HL-60/S4 treated with retinoic acid at 250 ng/mL for 4 days and 3 days (cell line): ENCODE data around the gene TNRC6C.
"Not testable (repeated sequence)": the region's sequence is repeated elsewhere in the genome, so short reads cannot be mapped to it uniquely, and the experiment has no call there.

Experiments
- in situ Hi-C: fragments of 300-500 bp; cut with MboI; formaldehyde crosslinking; loops from 2 replicates; pipeline ENCODE4 v1.7.0; 2022; ENCODE audit warnings: low sequenced_read_pairs

TNRC6C gene

DNA sequence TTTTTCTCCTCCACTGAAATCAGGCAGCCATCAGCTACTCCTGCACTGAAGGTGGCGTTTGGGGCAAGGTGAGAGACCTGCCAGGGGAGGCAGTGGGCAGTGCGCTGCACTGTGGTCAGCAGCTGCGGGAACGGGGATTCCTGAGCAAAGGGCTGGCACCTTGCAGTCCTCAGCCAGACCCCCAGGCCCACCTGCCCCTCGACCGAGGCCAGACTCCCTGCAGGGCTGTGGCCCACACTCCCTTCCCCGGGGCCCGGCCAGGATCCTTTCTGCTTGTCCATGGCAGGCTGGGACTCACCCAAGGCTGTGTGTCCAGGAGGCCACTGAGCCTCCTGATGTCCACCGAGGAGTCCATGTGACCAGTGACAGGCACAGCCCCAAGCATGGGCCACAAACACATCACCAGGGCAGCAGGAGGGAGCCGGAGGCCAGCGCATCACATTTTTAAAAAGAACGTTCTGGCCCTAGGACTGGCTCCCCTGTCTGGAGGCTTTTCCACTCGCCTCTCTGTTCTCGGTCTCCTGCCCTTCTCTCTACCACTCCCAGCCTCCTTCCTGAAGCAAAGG lies 28.5 kb upstream of the TNRC6C start:
- in situ Hi-C loops, result no loop called here

DNA sequence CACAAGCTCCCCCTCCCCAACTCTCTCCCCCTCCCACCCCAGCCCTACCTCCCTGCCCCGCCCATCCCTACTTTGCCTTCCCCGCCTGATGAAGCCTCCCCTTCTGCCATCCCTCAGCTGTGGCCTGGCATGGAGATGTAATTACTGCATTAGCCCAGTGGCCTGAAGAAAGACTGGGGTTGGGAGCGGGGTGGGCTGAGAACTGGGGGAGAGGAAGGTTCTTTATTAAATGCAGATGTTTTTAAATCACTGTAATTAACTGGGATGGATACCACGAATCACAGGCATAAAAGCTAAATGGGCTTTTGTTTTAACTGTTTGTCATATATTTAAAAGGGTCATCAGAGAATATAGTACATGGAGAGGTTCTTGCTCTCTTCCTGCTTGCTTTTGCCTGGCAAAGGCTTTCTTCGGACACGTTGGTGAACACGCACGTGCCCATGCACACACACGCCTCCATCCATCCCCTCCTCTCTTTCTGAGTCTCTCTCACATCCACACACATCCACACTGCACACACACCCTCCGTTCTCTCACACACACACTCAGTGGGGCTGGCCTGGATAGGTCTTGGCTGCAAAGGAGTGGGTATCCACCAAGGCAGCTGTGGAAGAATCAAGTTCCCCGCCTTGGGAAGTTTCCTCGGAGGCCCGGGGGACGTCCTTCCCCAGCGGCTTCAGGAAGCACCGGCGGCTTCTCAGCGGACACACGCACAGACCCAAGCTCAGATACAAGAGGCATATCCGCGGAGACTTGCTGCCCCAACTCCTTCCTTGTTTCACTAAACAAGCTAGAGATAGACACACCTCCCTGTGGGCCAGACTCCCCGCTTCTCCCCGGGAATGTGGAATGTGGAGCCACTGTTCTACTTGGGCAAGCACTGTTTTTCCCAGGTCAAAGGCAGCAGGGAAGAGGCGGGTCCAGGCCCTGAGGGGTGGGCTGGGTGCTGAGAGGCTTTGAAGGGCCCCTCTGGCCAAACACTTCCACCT lies 27.4 kb upstream of the TNRC6C start:
- in situ Hi-C loops, result no loop called here

DNA sequence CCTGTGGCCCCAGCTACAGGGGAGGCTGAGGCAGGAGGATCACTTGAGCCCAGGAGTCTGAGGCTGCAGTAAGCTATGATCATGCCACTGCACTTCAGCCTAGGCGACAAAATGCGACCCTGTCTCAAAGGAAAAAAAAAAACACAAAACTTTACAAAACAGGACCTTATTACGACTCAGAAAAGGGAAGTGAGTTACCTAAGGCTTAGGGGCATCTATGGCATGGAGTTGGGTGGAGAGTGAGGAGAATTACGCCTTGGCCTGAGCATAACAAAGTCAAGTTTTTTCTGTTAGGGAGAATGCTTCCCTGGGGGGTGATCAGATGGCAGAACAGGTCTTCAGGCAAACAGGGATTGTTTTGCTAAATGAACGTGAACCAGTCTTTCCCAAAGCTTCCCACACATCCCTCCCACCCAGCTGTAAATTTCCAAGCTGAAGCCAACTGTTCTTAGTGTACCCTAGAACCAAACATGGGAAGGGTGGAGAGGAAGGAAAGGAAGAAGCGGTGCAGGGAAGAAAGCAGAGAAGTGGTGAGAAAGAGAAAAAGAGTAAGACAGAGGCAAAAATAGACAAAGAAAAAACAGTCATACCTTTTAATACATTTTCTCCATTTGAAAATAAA lies 24.6 kb upstream of the TNRC6C start:
- in situ Hi-C loops, result no loop called here

GRCh38 chr17:77935121-77935571 lies 23.4 kb upstream of the TNRC6C start:
- in situ Hi-C loops, result no loop called here

GRCh38 chr17:77935744-77936143 lies 22.8 kb upstream of the TNRC6C start:
- in situ Hi-C loops, result not testable (repeated sequence)

DNA sequence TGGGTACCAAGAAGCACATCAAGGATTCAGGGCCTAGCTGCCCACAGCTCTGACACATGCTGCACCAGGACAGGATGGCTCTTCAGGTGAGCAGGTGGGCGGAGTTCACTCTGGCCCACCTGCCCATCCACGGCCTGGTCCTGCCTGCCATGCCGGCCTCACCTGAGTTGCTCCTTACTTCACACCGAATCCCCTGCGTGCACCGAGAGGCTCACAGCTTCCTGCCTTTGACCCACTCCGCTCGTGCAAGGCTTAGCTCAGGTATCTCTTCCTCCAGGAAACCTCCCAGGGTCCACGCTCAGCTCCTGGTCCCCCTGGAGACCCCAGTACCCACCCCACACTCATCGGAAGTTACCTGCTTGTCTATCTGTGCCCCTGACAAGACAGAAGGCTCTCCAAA lies 21.6 kb upstream of the TNRC6C start:
- in situ Hi-C loops, result no loop called here

GRCh38 chr17:77941004-77941403 lies 17.5 kb upstream of the TNRC6C start:
- in situ Hi-C loops, result no loop called here

- in situ Hi-C loops, result no loop called here
Observed at GRCh38 chr17:77942112-77942988, 16.2 kb upstream of the TNRC6C start.

DNA sequence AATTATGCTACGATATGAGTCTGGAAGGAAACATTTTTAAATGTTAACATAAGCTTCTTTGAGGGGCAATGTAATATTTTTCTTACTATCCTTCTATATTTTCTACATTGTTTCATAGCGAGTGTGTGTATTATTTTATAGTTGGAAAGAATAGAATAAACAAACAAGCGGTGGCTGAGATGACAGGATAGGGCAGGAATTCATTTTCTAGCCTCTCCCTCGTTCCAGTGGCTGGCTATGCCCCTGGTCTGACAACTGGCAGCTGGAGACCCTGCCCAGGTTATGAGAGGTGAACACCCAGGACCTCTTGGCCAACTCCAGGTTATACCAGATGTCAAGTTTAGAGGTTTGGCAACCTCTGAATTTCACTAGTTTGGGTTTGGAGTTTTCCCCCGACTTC lies 14.5 kb upstream of the TNRC6C start:
- in situ Hi-C loops, result no loop called here

DNA sequence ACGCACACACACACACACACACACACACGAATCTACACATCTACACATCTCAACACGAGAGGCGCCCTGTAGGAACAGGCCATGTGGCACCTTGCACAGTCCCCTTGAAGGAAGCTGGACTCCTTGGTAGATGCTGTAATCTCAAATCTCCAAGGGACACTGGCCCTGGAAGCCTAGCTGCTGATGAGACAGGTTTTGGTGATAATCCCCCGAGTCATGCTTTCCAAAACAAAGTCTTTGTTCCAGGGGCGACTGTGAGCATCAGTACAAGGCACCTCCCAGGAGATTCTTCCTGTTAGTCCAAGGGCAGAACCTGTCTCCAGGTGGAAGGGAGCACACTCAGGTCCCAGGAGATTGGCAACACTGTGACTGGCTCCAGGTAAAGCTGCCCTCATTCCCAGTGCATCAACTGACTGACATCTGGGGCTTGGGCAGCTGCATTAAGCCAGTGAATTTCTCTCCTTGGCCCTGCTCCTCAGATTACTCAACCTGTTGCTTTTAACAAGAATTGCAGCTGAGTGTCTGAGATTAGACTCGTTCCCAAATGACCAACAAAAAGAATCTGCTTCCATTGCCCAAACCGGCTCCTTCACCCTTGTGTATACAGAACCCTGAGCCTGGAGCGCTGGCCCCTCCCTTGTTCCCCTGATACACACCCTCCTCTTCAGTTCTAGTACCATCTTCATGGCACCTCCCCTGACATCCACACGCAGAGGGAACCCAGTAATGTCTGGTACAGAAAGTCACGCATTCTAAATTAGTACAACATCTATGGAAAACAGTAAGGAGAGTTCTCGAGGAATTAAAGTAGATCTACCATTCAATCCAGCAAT lies 13.9 kb upstream of the TNRC6C start:
- in situ Hi-C loops, result no loop called here

GRCh38 chr17:77946900-77947645 lies 11.4 kb upstream of the TNRC6C start:
- in situ Hi-C loops, result no loop called here

DNA sequence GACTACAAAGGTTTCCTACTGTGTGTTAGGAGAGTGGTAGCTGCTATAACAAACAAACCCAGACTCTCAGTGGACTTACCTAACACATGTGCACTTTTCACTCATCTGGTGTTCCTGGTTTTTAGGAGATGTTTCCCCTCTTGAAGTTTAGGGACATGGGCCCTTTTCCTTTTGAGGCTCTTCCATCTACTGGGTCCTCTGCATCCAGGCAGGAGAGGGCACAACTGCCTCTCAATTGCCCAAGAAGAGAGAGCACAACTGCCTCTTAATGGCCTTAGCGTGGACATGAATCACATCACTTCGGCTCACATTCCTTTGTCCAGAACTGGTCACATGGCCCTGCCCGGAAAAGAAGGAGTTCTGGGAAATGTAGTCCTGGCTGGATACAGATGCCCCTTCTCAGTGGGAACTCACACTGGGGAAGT lies 9.8 kb upstream of the TNRC6C start:
- in situ Hi-C loops, result no loop called here

DNA sequence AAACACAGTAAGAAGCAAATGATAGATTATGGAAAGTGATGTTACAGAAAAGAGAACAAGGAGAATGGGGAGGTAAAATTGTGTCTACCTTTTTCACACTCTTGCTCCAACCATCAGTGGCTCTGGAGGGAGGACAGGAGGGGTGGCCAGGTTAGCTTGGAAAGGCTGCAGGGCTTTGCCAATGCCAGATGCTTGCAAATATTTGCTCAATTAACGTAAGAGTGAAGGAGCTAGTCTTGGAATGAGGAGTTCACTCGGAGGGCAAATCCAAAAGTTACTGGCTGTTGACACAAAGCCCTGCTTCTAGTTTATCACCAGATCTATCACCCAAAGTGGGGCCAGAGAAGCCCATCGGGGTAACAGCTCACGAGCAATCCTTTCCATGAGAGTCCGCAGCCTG lies 7.4 kb upstream of the TNRC6C start:
- in situ Hi-C loops, result no loop called here

DNA sequence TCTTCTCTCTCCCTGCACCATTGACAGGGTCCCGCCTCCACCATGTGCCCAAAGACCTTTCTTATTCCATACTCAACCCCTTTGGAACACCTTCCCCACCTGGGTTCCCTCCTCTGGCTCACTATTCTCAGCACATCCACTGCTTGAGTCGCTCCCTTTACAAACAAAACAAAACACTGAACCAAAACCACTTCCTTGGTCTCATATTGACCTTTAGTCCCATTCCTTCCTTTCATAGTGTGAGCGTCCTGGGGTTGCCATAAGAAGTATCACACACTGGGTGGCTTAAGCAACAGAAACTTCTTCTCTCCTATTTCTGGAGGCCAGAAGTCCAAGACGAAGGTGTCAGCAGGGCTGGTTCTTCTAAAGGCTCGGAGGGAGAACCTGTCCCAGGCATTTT lies 6.1 kb upstream of the TNRC6C start:
- in situ Hi-C loops, result no loop called here

DNA sequence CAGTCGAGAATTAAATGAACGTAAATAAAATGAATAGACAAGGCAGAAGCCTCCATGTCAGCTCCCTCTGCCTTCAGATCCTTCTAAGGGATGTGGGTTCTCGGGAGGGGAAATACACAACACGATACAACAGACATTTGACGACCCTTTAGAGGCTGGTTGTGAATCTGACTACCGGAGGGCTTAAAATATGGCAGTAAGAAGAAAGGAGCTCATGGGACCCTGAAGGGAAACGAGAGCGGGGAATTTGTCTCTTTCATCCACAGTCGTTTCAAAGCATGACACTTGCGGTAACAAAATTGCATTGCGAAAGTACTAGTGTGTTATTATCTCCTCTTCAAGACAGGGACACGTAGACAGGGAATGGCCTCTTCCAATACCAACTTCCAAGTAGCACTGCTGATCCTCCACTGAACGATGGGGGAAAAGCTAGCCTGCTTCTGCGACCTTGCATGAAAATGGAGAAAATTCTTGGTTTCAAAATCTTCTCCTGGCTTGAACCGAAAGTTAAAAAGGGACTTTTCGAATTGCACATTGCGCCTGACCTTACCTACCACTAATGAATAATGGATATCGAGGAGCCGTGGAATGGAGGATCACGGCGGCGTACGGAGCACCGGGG lies 1.2 kb upstream of the TNRC6C start:
- in situ Hi-C loops, result no loop called here

DNA sequence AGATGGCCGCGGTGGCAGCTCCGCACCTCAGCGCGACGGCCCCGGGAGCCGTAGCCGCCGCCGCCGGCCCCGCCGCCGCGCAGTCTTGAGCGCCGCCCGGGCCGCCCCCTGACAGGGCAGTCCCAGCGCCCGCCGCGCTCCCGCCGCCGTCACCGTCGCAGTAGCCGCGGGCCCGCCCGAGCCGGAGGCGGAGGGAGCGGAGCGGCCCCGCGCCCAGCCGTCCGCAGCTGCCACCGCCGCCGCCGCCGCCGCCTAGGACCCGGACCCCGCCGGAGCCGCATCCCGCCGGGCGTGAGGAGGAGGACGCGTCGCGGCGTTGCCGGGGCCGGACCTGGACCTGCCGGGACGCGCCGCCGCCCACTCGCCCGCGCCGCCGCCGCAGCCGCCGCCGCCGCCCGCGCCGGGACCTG lies 218 bp downstream of the TNRC6C start:
- in situ Hi-C loops, result no loop called here

DNA sequence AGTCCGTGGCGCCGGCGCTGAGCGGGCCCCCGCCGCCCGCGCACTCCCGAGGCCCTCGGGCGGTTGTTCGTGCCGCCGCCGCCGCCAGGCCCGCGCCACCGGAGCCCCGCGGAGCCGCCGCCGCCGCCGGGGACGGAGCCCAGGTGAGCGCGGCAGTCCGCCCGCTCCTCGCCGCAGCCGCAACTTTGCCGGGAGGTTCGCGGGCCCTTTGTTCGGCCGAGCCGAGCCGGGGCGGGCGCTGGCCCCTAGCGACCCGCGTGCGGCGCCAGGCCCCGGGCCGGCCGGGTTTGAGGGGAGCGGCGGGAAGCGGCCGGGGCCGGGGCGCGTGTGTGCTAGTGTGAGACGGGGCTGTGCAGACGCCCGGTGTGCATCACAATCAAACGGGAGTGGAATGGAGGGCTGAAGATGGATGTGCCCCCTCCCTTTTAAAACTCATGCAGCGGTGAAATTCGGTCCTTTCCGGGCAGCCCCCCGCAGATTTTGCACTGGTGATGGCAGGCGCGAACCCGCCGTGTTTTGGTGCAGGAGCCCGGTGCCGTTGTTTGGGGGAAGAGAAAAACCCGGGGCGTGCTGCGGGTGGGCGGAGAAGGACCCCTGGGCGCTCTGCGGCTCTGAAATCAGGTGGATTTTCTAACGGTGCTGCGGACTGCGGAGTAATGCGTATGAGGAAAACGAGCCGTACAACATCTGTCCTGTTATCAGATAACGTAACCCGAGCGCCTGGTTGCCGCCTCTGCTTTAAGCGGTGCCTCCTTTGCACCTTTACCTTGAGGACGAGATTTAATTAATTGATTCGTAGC lies 823 bp downstream of the TNRC6C start:
- in situ Hi-C loops, result no loop called here

DNA sequence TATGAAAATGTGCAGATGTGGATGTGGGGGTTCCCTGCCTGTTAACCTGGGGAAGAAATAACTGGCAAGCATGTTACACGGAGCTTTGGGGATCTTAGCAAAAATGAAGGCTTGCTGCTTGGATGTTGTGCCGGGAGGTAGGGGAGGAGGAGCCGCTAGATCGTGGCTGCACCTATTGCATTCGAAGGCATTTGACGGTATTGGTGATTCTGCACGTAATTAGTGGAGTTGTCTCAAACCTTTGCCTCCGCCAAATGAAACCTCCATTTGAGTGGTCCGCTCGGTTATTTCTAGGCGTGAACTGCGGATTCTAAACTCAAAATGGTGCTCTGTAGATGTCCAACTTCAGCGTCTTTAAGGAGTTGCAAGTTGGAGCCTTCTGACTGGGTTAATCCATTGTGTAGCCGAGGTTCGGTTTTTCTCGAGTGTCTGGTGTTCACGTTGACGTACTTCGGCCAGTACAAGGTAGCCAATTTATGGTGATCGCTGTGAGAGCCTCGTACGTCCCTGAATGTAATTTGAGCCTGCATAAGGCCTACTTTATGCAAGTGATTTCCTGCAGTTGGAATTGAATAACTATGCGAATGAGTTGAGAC lies 1.5 kb downstream of the TNRC6C start:
- in situ Hi-C loops, result no loop called here
